ENCODE results near the gene CTNNA3. TPM values are rescaled to one million over a fixed set of nuclear protein-coding genes. Genes with fewer than 3 reads are reported as not detected.

Gene CTNNA3
- polyA plus RNA-seq, 1 donor from 2014 or later, result 0.14 TPM

GRCh38 chr10:67657775-67658174, 38.2 kb downstream of the CTNNA3 start:
- Histone ChIP-seq H3K79me2 (replicated peaks; ENCODE audit: insufficient read depth, low read length) (no peaks in the 10 kb centered on the region), H3K9me2 (ENCODE audit: insufficient read depth, low read length) (no peaks in the 10 kb centered on the region), H3K27me3 (ENCODE audit: insufficient read depth, low read depth, low read length) (no peaks in the 10 kb centered on the region), H3K36me3 (ENCODE audit: insufficient read depth, low read length) (no peaks in the 10 kb centered on the region), H3K9ac (ENCODE audit: low read length) (no peak overlapping the region), H3K4me3 (ENCODE audit: low read length) (no peak overlapping the region), H3K27ac (ENCODE audit: low read length) (no peak overlapping the region), H3F3A (ENCODE audit: insufficient read depth, low read length, poor library complexity, severe bottlenecking) (no peaks in the 10 kb centered on the region), H3K4me2 (ENCODE audit: low read length) (no peak overlapping the region), H4K20me1 (ENCODE audit: insufficient read depth) (no peaks in the 10 kb centered on the region), H2AFZ (ENCODE audit: low read depth, low read length) (no peak overlapping the region), H3K9me3 (ENCODE audit: low read length) (no peaks in the 10 kb centered on the region)
- no peak for TF ChIP-seq RAD21 (conservative IDR thresholded peaks at IDR 0.05)
- no peak for TF ChIP-seq EZH2 (IDR thresholded peaks at IDR 0.05; ENCODE audit: borderline replicate concordance, insufficient read depth, low read length, poor library complexity, severe bottlenecking)
- no peak for TF ChIP-seq TAF1 (IDR thresholded peaks at IDR 0.05; ENCODE audit: low read depth)
- TF ChIP-seq EP300 (conservative IDR thresholded peaks at IDR 0.05; ENCODE audit: poor library complexity, severe bottlenecking), result no peak
- TF ChIP-seq POLR2AphosphoS5 (IDR thresholded peaks at IDR 0.05), result no peak
- no peak for TF ChIP-seq MXI1 (conservative IDR thresholded peaks at IDR 0.05; ENCODE audit: poor library complexity, severe bottlenecking)
- TF ChIP-seq REST (IDR thresholded peaks at IDR 0.05; ENCODE audit: borderline replicate concordance), result no peak
- no peak for TF ChIP-seq SMC3 (conservative IDR thresholded peaks at IDR 0.05; ENCODE audit: poor library complexity)
- no peak for TF ChIP-seq CTCF (IDR thresholded peaks at IDR 0.05; ENCODE audit: poor library complexity, severe bottlenecking)

- no peaks in the 10 kb centered on the region for H3K27me3 ChIP-seq (ENCODE audit: insufficient read depth, low read depth, low read length)
- no peak overlapping the region for H3K9ac ChIP-seq (ENCODE audit: low read length)
- no peak overlapping the region for H2AFZ ChIP-seq (ENCODE audit: low read depth, low read length)
- no peaks in the 10 kb centered on the region for H3F3A ChIP-seq (ENCODE audit: insufficient read depth, low read length, poor library complexity, severe bottlenecking)
- H3K36me3 ChIP-seq (ENCODE audit: insufficient read depth, low read length), result no peaks in the 10 kb centered on the region
- no peak overlapping the region for H3K4me3 ChIP-seq (ENCODE audit: low read length)
- H3K79me2 ChIP-seq (replicated peaks; ENCODE audit: insufficient read depth, low read length), result no peaks in the 10 kb centered on the region
- H3K27ac ChIP-seq (ENCODE audit: low read length), result no peak overlapping the region
- no peaks in the 10 kb centered on the region for H4K20me1 ChIP-seq (ENCODE audit: insufficient read depth)
- H3K4me2 ChIP-seq (ENCODE audit: low read length), result no peak overlapping the region
- H3K9me2 ChIP-seq (ENCODE audit: insufficient read depth, low read length), result no peaks in the 10 kb centered on the region
- no peak for TF ChIP-seq CTCF (IDR thresholded peaks at IDR 0.05; ENCODE audit: poor library complexity, severe bottlenecking)
- no peak for TF ChIP-seq SMC3 (conservative IDR thresholded peaks at IDR 0.05; ENCODE audit: poor library complexity)
- H3K9me3 ChIP-seq (ENCODE audit: low read length), result no peaks in the 10 kb centered on the region
Observed at GRCh38 chr10:67650558-67650957, 45.4 kb downstream of the CTNNA3 start.
